Brain pericyte (primary cell): ENCODE data around the gene VTCN1.

Experiments
- DNase-seq: peaks from one replicate; pipeline ENCODE4 v3.0.0-alpha.2; 2012; ENCODE audit warnings: low read depth, low spot score

VTCN1 gene

DNA sequence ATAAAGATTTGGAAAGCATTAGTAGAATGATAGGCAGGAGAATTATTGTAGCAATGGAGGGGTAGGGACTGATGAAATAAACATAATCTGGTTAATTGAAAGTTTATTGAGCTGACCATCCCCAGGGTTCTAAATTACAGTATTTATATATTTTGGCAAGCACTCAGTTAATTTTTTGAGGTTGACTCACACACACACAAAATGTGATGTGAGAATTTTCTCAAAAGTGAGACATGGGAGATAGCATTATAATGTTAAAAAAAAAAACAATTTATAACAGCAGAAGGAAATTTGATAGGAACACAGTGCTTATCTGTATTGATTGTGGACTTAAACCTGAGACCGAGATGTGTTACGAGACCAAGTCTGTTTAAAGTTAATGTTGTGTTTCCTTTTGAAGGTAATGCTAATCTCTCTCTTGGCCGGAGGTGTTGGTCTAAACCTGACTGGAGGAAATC lies 113.7 kb downstream of the VTCN1 start:
- no peak for DNase-seq

GRCh38 chr1:117094841-117095604 lies 115.7 kb downstream of the VTCN1 start:
- DNase-seq = no peak

DNA sequence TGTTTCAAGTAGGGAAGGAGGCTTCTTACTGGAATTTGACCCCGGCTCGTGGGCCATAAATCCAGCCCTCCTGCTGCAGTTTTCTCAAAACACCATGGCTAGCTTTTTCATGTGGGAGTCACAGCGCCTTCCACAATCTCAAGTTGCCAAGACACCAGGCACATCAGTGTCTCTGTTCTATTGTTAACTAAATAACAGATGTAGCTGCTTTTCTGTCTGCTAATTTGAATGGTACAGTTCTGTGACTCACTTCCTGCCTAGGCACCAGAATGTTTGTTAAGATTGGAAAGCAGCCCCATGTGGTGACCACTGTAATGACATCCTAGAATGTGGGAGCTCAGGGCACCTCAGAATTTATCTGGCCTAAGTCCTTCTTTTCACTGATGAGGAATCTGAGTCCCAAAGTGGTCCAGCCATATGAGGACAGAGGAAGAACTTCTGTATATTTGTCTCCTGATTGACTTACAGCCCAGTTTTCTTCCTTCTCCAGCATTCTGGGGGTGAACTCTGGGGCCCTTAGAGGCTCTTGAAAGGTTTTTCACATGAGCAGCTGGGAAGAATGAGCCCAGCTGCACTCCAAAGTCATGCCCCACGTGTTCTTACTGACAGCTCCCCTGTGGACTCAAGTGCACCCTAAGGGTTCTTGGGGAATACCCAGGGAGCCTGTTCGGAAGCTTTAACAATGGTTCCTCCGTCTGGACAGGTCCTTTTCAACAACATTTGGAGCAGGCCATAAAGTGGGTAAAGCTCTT lies 116.7 kb downstream of the VTCN1 start:
- DNase-seq = no peak
